Activated CD8-positive, alpha-beta memory T cell treated with anti-CD3 and anti-CD28 coated beads, Interleukin-2, amount 50 U/mL, for 48 hours (primary cell): Measurements from ENCODE around the gene PAM16.
A peak's percentile ranks its signal among the peaks of the same experiment; 100 is the strongest.

Experiments used
- DNase-seq: peaks from one replicate; pipeline ENCODE4 v3.0.0-alpha.2; 2020

PAM16 gene

DNA sequence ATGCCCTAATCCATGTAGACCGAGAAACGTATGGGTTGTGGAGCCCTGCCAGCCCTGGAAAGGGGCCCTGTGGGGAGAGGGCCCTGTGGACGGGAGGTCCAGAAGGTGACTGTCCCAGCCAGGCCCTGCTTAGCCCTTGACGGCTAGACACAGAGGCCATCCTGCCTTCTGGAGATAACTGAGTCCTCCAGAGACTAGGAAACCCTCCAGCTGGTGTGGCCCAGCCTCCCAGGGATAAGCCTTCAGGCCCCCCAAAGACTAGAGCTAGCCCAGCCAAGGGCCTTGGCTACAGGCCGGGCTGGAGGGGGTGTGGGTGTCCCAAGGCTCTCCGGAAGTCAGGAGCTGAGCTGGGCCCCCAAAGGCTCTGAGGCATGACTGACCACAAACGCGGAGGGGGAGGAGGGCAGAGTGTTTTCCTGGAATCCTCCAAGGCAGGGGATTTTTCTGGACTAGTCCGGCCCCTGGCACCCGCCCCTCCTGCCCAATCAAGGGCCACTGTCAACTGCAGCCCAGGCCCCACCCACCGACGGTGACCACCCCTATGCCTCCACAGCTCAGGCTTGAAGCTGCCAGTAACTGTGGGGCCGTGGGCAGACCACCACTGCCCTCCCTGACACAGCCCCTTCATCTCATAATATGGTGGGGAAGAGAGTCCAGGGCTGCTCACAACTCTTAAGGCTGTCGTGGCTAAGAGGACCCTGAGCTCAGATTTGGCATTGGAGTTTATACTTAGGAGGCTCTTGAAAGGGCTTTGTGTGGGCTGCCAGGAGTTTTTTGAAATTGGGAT is 19.6 kb upstream of the PAM16 start:
- DNase-seq: no peak

GRCh38 chr16:4370151-4370550 is 19.0 kb upstream of the PAM16 start:
- no peak for DNase-seq

DNA sequence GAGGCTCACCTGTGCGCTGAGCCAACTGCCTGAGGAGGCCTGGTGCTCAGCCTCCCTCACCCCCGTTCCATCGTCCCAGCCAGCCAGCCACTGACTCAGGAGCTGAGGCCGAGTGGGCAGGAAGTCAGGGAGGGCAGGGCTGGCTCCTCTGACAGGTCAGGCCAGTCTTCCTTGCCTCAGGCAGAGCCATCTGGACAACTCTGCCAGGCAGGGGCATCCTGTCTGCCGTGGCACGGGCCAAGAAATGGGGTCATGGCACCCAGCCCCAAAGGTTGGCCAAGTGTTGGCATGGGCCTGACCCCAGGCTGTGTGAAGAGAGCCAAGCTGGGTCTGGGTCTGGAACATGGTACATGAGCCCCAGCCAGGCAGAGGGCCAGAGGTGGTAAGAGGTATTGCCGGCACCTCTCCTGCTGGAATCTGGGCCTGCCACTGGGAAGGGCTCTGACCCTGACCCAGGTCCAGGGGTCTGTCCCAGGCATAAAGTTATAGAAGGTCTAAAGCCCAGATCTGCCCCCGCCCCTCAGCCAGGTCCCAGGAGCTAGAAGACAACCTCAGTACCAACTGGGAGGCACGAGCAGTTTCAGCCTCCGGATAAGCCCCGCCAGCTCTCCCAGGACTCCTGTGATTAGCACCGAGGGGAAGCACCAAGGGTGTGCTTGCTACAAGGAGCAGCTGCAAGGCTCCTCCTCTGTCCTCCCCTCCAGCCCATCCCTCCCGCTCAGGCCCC is 18.0 kb upstream of the PAM16 start:
- DNase-seq: no peak

- no peak for DNase-seq
These were observed 16.3 kb upstream of the PAM16 start for GRCh38 chr16:4367393-4367856.

- DNase-seq: no peak
These were observed 14.9 kb upstream of the PAM16 start for GRCh38 chr16:4366016-4366415.

GRCh38 chr16:4365615-4366014 is 14.5 kb upstream of the PAM16 start:
- no peak for DNase-seq

DNA sequence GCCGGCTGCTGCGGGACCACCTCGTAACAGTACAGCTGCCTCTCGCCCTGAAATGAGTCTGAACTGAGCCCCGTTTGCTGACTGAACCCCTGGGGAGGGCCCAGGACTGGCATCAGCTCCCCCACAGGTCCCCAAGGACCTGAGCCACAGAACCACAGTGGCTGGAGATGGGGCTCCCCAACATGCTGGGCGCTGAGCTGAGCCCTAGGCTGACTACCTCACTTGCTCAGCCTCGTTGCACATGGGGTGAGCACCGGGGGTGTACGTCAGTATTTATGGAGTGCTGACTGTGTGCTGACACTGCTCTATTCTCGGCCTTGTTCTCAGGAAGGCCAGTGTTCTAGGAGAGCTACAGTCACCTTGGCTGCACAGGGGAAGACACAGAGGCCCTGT is 13.9 kb upstream of the PAM16 start:
- DNase-seq: no peak

GRCh38 chr16:4364196-4365013 is 13.3 kb upstream of the PAM16 start:
- no peak for DNase-seq

- DNase-seq: no peak
These were observed 11.5 kb upstream of the PAM16 start for GRCh38 chr16:4362476-4363135.

GRCh38 chr16:4361944-4362311 is 10.8 kb upstream of the PAM16 start:
- no peak for DNase-seq

- DNase-seq: no peak
These were observed 10.2 kb upstream of the PAM16 start for GRCh38 chr16:4361033-4361943.

DNA sequence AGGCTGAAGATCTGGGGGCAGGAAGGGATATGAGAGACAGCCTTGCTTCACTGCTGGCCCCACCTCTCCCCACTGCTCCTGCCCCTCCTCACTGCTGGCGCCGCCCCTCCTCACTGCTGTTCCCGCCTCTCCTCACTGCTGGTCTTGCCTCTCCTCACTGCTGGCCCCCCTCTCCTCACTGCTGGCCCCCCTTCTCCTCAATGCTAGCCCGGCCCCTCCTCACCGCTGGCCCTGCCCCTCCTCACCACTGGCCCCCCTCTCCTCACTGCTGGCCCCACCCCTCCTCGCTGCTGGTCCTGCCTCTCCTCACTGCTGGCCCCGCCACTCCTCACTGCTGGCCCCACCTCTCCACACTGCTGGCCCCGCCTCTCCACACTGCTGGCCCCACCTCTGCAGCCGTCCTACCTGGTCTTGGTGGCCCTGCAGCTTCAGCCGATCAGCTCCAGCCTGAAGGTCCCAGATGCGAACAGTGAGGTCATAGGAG is 9.5 kb upstream of the PAM16 start:
- DNase-seq: no peak

DNA sequence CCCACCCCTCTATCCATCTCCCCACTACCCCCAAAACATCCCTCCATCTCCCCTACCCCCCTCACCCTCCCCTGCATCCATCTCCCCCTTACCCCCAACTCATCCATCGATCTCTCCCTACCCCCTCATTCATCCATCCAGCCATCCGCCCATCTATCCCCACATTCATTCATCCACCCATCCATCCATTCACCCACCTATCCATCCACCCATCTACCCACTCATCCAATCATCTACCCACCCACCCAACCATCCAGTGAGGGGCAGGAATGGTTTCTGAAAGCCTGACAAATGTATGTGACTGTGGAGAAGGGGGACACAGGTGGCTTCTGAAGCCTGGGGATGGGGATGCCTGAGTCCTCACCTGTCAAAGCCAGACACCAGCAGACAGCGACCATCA is 8.8 kb upstream of the PAM16 start:
- no peak for DNase-seq

- peak; percentile 91 for DNase-seq
These were observed 7.9 kb upstream of the PAM16 start for GRCh38 chr16:4358831-4359561.

- no peak for DNase-seq
These were observed 7.1 kb upstream of the PAM16 start for GRCh38 chr16:4358236-4358635.

- DNase-seq: no peak
These were observed 5.7 kb upstream of the PAM16 start for GRCh38 chr16:4356820-4357219.

DNA sequence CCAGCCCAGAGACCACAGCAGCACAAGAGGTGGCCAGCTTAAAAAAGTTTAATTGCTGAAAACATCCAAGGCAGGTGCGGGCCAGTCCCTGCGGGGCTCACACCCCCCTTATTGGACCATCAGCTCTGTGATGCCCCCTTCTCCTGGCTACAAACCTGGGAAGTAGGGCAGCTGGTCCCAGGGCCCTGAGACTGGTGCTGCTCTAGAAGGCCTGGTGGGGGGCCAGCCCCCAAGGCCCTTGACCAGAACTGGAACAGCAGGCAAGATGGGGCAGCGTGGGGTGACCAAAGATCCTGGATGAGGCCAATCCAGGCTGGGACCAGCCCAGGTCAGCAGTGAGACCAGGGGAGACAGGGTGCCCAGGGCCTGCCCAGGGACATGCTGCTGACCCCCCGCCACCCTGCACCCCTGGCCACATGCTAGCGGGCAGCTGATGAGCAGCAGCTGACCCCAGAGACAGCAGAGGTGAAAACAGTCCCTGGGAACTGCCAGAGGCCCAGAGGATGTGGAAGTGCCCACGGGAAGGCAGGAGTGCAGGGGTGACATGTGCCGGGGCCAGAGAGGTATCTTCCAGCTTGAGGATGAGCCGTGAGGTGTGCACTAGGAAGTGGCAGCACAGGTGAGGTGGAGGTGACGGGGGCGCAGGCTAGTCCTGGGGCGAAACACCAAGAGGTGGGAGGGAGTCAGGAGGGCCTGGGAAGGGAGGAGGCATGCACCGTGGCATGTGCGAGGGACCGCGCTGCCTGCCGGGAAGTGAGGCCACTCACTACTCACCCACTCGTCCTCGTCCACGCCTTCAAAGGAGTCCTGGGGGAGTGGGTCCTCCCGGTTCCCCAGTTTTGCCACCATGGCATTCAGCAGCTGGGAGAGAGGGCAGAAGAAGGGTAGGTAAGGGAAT is 3.6 kb upstream of the PAM16 start:
- no peak for DNase-seq

- no peak for DNase-seq
These were observed 2.6 kb upstream of the PAM16 start for GRCh38 chr16:4353675-4354074.

DNA sequence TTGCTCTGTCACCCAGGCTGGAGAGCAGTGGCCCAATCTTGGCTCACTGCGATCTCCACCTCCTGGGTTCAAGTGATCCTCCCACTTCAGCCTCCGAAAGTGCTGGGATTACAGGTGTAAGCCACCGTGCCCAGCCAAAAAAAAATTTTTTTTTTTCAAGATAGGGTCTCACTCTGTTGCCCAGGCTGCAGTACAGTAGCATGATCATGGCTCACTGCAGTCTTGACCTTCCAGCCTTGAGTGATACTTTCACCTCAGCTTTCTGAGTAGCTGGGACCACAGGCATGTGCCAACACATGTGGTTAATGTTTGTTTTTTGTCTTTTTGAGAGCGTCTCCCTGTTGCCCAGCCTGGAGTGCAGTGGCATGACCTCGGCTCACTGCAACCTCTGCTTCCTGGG is 1.7 kb upstream of the PAM16 start:
- no peak for DNase-seq

GRCh38 chr16:4351880-4352279 is 759 bp upstream of the PAM16 start:
- no peak for DNase-seq
